GM23248 (cell line): Measurements from ENCODE around the gene EFCAB6. TPM values are rescaled to one million over a fixed set of nuclear protein-coding genes. Genes with fewer than 3 reads are reported as not detected.

Experiments
- DNase-seq: peaks from one replicate; pipeline ENCODE4 v3.0.0-alpha.2; 2015
- H2AFZ ChIP-seq: fragments of 200-600 bp; sonication (generic); 2 replicates; pipeline ENCODE4 v1.6.1; 2016; ENCODE audit warnings: antibody characterized with exemption
- H3F3A ChIP-seq: fragments of 200-600 bp; sonication (generic); 2 replicates; pipeline ENCODE4 v1.6.1; 2016; ENCODE audit warnings: mild to moderate bottlenecking, antibody characterized with exemption, mixed run types; ENCODE audit not compliant: insufficient read depth
- H3K27ac ChIP-seq: fragments of 200-600 bp; sonication (generic); 2 replicates; pipeline ENCODE4 v1.5.1; 2016; ENCODE audit warnings: mild to moderate bottlenecking
- H3K27me3 ChIP-seq: fragments of 200-600 bp; sonication (generic); replicated peaks from 2 replicates; pipeline ENCODE4 v1.6.1; 2016; ENCODE audit warnings: mild to moderate bottlenecking; ENCODE audit not compliant: insufficient read depth
- H3K36me3 ChIP-seq: fragments of 200-600 bp; sonication (generic); 2 replicates; pipeline ENCODE4 v1.6.1; 2016; ENCODE audit warnings: low read depth, mild to moderate bottlenecking
- H3K4me1 ChIP-seq: fragments of 200-600 bp; sonication (generic); 2 replicates; pipeline ENCODE4 v1.6.1; 2016; ENCODE audit warnings: mild to moderate bottlenecking; ENCODE audit not compliant: insufficient read depth
- H3K4me2 ChIP-seq: fragments of 200-600 bp; sonication (generic); one replicate; pipeline ENCODE4 v1.6.1; 2016; ENCODE audit warnings: mild to moderate bottlenecking; ENCODE audit not compliant: unreplicated experiment
- H3K4me3 ChIP-seq: fragments of 200-600 bp; sonication (generic); 2 replicates; pipeline ENCODE4 v1.5.1; 2016; ENCODE audit warnings: mild to moderate bottlenecking
- H3K79me2 ChIP-seq: fragments of 200-600 bp; sonication (generic); 2 replicates; pipeline ENCODE4 v1.6.1; 2016; ENCODE audit warnings: mild to moderate bottlenecking; ENCODE audit not compliant: insufficient read depth
- H3K9ac ChIP-seq: fragments of 200-600 bp; sonication (generic); 2 replicates; pipeline ENCODE4 v1.6.1; 2016; ENCODE audit warnings: mild to moderate bottlenecking
- H3K9me2 ChIP-seq: fragments of 200-600 bp; sonication (generic); 2 replicates; pipeline ENCODE4 v1.6.1; 2016; ENCODE audit warnings: mixed run types, mild to moderate bottlenecking, moderate library complexity; ENCODE audit not compliant: insufficient read depth
- H3K9me3 ChIP-seq: fragments of 200-600 bp; sonication (generic); one replicate; pipeline ENCODE4 v1.6.1; 2017; ENCODE audit warnings: low read depth
- H4K20me1 ChIP-seq: fragments of 200-600 bp; sonication (generic); 2 replicates; pipeline ENCODE4 v1.6.0; 2016; ENCODE audit not compliant: insufficient read depth
- EZH2 ChIP-seq: fragments of 200-600 bp; sonication (generic); IDR thresholded peaks from 2 replicates; pipeline ENCODE4 v1.6.1; 2018; ENCODE audit warnings: antibody characterized with exemption, mild to moderate bottlenecking; ENCODE audit not compliant: insufficient read depth, poor library complexity, severe bottlenecking
- EZH2phosphoT487 ChIP-seq: fragments of 200-600 bp; sonication (generic); IDR thresholded peaks from 2 replicates; pipeline ENCODE4 v1.6.1; 2018; ENCODE audit warnings: antibody characterized with exemption, moderate library complexity, mild to moderate bottlenecking, low read depth; ENCODE audit not compliant: insufficient read depth
- WGBS, 2 experiments: methylation state at CpG; one replicate each; pipeline ENCODE4 v1.1.6; 2015 to 2017; ENCODE audit warnings: low lambda C conversion rate in 2 of 2, low coverage in 1 of 2; ENCODE audit errors: missing lambda C conversion rate in 2 of 2; 5-methylcytosine and 5-hydroxymethylcytosine counted together
- in situ Hi-C: fragments of 300-500 bp; cut with MboI; formaldehyde crosslinking; loops from 2 replicates; pipeline ENCODE4 v1.15.0; 2020
- polyA plus RNA-seq: library from polyadenylated mRNA; unstranded; fragments of >200 nt; fragmentation: Nextera tagmentation; extraction: Ambion mirVana; gene quantifications from 2 replicates; pipeline ENCODE4 v1.2.1, GENCODE V29; 2016
- total RNA-seq: library from RNA; depleted of rRNA; stranded (reverse); fragments of >200 nt; shearing (Covaris generic); gene quantifications from 2 replicates; pipeline ENCODE4 v1.2.3, GENCODE V29; 2014

EFCAB6 gene
- total and polyA plus RNA-seq, 2 experiments from 2014 or later = 1.5 to 2.1 TPM

- H4K20me1 ChIP-seq = no peaks in the 10 kb centered on the region
- no peaks in the 10 kb centered on the region for H3K4me1 ChIP-seq
- no peaks in the 10 kb centered on the region for H3K9me3 ChIP-seq
- H3K27ac ChIP-seq = no peak overlapping the region
- H3K4me2 ChIP-seq = no peak overlapping the region
- no peak overlapping the region for H3K9ac ChIP-seq
- H3K79me2 ChIP-seq = no peaks in the 10 kb centered on the region
- no peaks in the 10 kb centered on the region for H3F3A ChIP-seq
- in situ Hi-C loops = no loop called here
- H3K9me2 ChIP-seq = no peaks in the 10 kb centered on the region
- H3K4me3 ChIP-seq = no peak overlapping the region
- DNase-seq = no peak
- 35 to 41% methylated on average over 9 of the region's 9 CpGs for WGBS, 2 experiments
- H3K36me3 ChIP-seq = no peaks in the 10 kb centered on the region
- TF ChIP-seq EZH2 = no peak
- no peak for TF ChIP-seq EZH2phosphoT487
- H3K27me3 ChIP-seq = no peaks in the 10 kb centered on the region; the same call in 1 of the 2 replicates
- no peak overlapping the region for H2AFZ ChIP-seq
These were observed 67.2 kb downstream of the EFCAB6 start for GRCh38 chr22:43744700-43745410.

GRCh38 chr22:43743929-43744643 is 68.0 kb downstream of the EFCAB6 start:
- TF ChIP-seq EZH2 (no peak), EZH2phosphoT487 (no peak)
- no peaks in the 10 kb centered on the region for H4K20me1 ChIP-seq
- 62 to 71% methylated on average over 3 of the region's 3 CpGs for WGBS, 2 experiments
- no peak overlapping the region for H3K4me3 ChIP-seq
- no peaks in the 10 kb centered on the region for H3K9me2 ChIP-seq
- no peak overlapping the region for H3K9ac ChIP-seq
- no peak overlapping the region for H3K27ac ChIP-seq
- no peaks in the 10 kb centered on the region; the same call in 1 of the 2 replicates for H3K27me3 ChIP-seq
- in situ Hi-C loops = no loop called here
- H3K4me1 ChIP-seq = no peaks in the 10 kb centered on the region
- H3F3A ChIP-seq = no peaks in the 10 kb centered on the region
- no peaks in the 10 kb centered on the region for H3K9me3 ChIP-seq
- no peak overlapping the region for H3K4me2 ChIP-seq
- H2AFZ ChIP-seq = no peak overlapping the region
- no peak for DNase-seq
- H3K79me2 ChIP-seq = no peaks in the 10 kb centered on the region
- H3K36me3 ChIP-seq = no peaks in the 10 kb centered on the region

- in situ Hi-C loops = no loop called here
- Histone ChIP-seq H3K4me1 (no peaks in the 10 kb centered on the region), H3K4me2 (no peak overlapping the region), H3K9me2 (no peaks in the 10 kb centered on the region), H3K9me3 (no peaks in the 10 kb centered on the region), H3K79me2 (no peaks in the 10 kb centered on the region), H3K36me3 (no peaks in the 10 kb centered on the region), H3F3A (no peaks in the 10 kb centered on the region), H3K27ac (no peak overlapping the region), H3K4me3 (no peak overlapping the region), H3K27me3 (no peaks in the 10 kb centered on the region; the same call in 1 of the 2 replicates), H2AFZ (no peak overlapping the region), H4K20me1 (no peaks in the 10 kb centered on the region), H3K9ac (no peak overlapping the region)
- TF ChIP-seq EZH2 (no peak), EZH2phosphoT487 (no peak)
- DNase-seq = no peak
- 37 to 55% methylated on average over 4 of the region's 4 CpGs for WGBS, 2 experiments
These were observed 69.0 kb downstream of the EFCAB6 start for GRCh38 chr22:43743131-43743530.

DNA sequence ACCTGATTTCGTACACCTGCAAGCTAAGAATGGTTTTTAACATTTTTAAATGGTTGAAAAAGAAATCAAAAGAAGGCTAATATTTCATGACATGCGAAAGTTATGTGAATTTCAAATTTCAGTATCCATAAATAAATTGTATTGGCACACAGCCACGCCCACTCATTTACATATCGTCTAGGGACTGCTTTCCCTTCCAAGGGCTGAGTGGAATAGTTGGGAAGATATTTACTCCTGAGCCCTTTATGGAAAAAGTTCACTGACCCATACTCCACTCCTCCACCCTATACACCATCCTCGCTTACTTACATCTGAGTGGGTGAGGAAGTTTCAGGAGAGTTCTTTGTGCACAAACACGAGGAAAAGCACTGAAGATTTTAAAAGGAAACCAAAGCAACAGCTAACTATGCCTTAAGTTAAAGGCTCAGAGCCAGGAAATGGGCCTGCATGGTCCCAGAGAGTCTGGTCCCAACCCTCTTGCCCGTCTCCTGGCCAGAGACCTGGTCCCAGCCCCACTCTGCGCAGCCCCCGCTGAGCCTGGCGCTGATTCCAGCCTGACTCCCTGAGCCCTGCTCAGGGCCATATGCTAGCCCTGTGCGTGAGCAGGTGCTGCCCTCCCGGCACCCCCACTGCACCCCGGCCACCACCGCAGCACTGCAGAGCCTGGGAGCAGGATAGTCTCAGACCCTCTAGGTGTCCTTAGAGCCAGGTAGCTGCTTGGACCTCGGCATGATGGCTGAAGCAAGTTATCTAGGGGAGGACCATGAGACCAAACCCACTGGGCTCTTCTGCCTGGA is 69.8 kb downstream of the EFCAB6 start:
- no peaks in the 10 kb centered on the region for H3K79me2 ChIP-seq
- no peaks in the 10 kb centered on the region for H4K20me1 ChIP-seq
- no peak overlapping the region for H2AFZ ChIP-seq
- in situ Hi-C loops = no loop called here
- WGBS, 2 experiments = 64 to 68% methylated on average over 15 of the region's 15 CpGs
- H3K9ac ChIP-seq = no peak overlapping the region
- H3K4me1 ChIP-seq = no peaks in the 10 kb centered on the region
- no peaks in the 10 kb centered on the region for H3K9me2 ChIP-seq
- H3K4me2 ChIP-seq = no peak overlapping the region
- DNase-seq = no peak
- no peak for TF ChIP-seq EZH2
- TF ChIP-seq EZH2phosphoT487 = no peak
- no peaks in the 10 kb centered on the region for H3K36me3 ChIP-seq
- no peak overlapping the region for H3K4me3 ChIP-seq
- H3K27ac ChIP-seq = no peak overlapping the region
- H3F3A ChIP-seq = no peaks in the 10 kb centered on the region
- H3K27me3 ChIP-seq = no peaks in the 10 kb centered on the region; the same call in 1 of the 2 replicates
- no peaks in the 10 kb centered on the region for H3K9me3 ChIP-seq
